Activated CD8-positive, alpha-beta memory T cell treated with anti-CD3 and anti-CD28 coated beads, Interleukin-2, amount 10 ng/mL, durations not matched to agents 7 days and 5 days (primary cell): Measurements from ENCODE around the gene DPP4. TPM values are rescaled to one million over a fixed set of nuclear protein-coding genes. Genes with fewer than 3 reads are reported as not detected.

Experiments
- ATAC-seq: fragments of 150-1000 bp; cut with Tn5 transposase; one replicate; pipeline ENCODE4 v1.10.0; 2021; ENCODE audit warnings: moderate library complexity
- CTCF ChIA-PET: fragments of 350-600 bp; sonication (Branson Sonifier 250); formaldehyde crosslinking; loops from one replicate; lab custom pipeline; 2021; ENCODE audit warnings: antibody characterized with exemption; lab: Charles Lee
- DNase-seq: peaks from one replicate; pipeline ENCODE4 v3.0.0-alpha.2; 2020
- H3K27ac Mint-ChIP-seq: one replicate; pipeline ENCODE4 v1.8.0; 2021; ENCODE audit warnings: mild to moderate bottlenecking, mixed read lengths
- H3K27me3 Mint-ChIP-seq: one replicate; pipeline ENCODE4 v1.8.0; 2021; ENCODE audit warnings: mixed read lengths
- H3K36me3 Mint-ChIP-seq: one replicate; pipeline ENCODE4 v1.8.0; 2021; ENCODE audit warnings: mild to moderate bottlenecking, mixed read lengths
- H3K4me1 Mint-ChIP-seq: one replicate; pipeline ENCODE4 v1.8.0; 2021; ENCODE audit warnings: mixed read lengths
- H3K4me3 Mint-ChIP-seq: one replicate; pipeline ENCODE4 v1.8.0; 2021; ENCODE audit warnings: mild to moderate bottlenecking, moderate library complexity, mixed read lengths
- H3K9me3 Mint-ChIP-seq: one replicate; pipeline ENCODE4 v1.8.0; 2022; ENCODE audit warnings: low read depth, mixed read lengths
- total RNA-seq, 2 experiments: library from RNA; stranded (reverse); gene quantifications; one replicate each; pipeline ENCODE4 v1.2.3, GENCODE V29; 2021

The DPP4 gene
- total RNA-seq, 2 experiments from 2014 or later: 106 to 115 TPM

DNA sequence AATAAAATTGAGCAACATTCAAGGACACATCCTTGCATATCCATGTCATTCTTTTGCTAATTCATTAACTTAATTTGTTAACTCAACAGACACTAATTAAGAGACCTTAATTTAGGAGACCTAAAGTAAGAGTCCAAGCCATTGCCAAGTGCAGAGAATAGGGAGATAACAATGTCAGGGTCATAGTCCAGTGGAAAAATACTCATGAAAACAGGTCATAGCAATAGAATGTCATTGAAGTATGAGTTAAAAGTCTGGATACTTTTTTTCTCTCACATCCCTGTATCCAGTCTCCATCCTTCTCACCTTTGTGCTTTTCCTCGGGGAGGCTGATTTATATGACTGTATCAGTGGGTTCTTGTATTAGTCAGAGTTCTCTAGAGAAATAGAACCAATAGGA lies 26.6 kb upstream of the DPP4 start:
- no peak for ATAC-seq
- CTCF ChIA-PET: no interaction called here

DNA sequence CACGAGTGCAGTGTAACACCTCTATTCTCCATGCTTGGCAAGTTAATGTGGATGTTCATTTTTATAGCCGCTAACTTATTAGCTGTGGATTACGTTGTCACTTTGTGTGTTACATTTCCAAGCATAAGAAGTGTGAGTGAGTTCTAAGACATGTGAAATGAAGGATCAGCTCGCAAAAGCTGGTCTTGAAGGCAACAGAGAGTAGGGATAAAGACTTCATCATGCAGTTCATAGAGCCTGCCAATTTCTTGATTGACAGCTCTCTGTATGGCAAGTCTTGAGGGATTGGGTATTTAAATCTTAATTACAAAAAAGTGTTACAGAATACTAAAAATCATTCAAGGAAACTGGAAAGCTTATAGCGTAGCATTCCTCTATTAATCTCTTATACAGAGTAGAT lies 25.8 kb upstream of the DPP4 start:
- CTCF ChIA-PET: no interaction called here
- Mint-ChIP-seq H3K4me3 (no peak overlapping the region), H3K27me3 (peaks cover 4% of the 10 kb centered on the region), H3K9me3 (no peaks in the 10 kb centered on the region), H3K4me1 (no peaks in the 10 kb centered on the region), H3K27ac (no peak overlapping the region), H3K36me3 (no peaks in the 10 kb centered on the region)
- DNase-seq (no peak), ATAC-seq (no peak)

More for the DNA sequence above, 26.6 kb upstream of the DPP4 start:
- Mint-ChIP-seq H3K27ac (no peak overlapping the region), H3K4me3 (no peak overlapping the region), H3K9me3 (no peaks in the 10 kb centered on the region), H3K27me3 (peaks cover 4% of the 10 kb centered on the region), H3K36me3 (no peaks in the 10 kb centered on the region), H3K4me1 (no peaks in the 10 kb centered on the region)
- DNase-seq: no peak

DNA sequence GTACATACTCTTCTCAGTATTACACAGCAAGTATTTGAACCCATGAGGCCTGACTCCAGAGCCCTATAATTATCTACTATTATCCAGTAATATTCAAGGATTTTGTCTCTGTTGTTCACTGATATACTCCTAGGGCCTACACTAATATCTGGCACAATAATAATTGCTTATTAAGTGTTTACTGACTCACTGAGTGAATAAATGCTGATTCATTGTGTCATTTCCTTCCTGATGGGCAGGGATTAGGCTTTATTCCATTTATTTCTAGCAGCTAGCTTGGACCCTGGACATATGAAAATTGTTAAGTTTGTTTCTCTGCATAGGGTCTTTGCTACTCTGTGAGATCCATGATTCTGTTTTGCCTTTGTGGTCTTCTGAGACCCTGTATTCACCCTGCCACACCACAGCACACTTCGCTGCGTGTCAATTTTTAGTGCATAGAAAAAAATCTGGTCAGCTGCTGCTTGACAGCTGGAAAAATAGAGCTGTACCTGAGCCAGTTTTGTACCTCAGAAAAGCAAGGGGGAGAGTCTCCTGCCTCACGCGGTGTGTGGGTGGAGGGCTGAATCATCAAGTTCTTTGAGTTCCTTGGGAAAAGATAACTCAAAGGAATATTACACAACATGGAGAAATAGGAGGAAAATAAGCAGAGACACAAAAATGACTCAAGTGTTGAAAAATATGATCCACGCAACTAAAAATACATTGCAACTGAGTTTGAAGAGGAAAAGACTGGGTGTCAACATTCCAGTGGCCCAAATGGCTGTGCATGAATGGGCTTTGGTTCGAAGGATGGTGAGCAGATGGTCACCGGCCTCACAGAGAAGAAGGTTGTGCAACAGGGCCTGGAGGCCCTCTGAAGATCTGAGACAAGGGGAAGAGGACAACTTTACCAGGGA lies 18.9 kb upstream of the DPP4 start:
- CTCF ChIA-PET: no interaction called here
- H3K9me3 Mint-ChIP-seq: no peaks in the 10 kb centered on the region
- H3K27ac Mint-ChIP-seq: no peak overlapping the region
- H3K36me3 Mint-ChIP-seq: no peaks in the 10 kb centered on the region
- H3K27me3 Mint-ChIP-seq: peaks cover 2% of the 10 kb centered on the region
- no peak overlapping the region for H3K4me3 Mint-ChIP-seq
- H3K4me1 Mint-ChIP-seq: peaks cover 7% of the 10 kb centered on the region
- DNase-seq (no peak), ATAC-seq (no peak)

DNA sequence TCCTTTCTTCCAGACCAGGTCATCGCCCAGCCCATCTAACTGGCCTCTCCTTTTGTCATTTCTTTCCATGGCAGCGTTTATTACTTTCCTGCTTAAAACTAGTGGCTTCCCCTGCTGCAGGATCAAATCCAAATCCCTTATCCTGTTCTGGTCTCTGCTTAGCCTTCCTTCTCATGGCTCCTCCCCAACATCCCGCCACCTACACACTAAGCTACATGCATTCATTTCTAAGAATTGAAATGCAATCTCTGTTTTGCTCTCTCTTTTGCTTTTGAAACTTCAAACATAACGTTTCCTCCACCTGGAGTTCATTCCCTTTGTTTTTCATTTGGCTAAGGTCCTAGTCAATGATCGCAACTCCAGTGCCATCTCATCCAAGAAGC lies 18.0 kb upstream of the DPP4 start:
- H3K27ac Mint-ChIP-seq: no peak overlapping the region
- no peaks in the 10 kb centered on the region for H3K27me3 Mint-ChIP-seq
- peaks cover 7% of the 10 kb centered on the region for H3K4me1 Mint-ChIP-seq
- ATAC-seq: no peak
- no peak overlapping the region for H3K4me3 Mint-ChIP-seq
- CTCF ChIA-PET: interaction anchor here (0.6 kb wide), 1 partner anchor 100 kb away, joined by 3 read pairs; no protein-coding TSS in a partner anchor
- H3K36me3 Mint-ChIP-seq: no peaks in the 10 kb centered on the region
- no peaks in the 10 kb centered on the region for H3K9me3 Mint-ChIP-seq
- no peak for DNase-seq

DNA sequence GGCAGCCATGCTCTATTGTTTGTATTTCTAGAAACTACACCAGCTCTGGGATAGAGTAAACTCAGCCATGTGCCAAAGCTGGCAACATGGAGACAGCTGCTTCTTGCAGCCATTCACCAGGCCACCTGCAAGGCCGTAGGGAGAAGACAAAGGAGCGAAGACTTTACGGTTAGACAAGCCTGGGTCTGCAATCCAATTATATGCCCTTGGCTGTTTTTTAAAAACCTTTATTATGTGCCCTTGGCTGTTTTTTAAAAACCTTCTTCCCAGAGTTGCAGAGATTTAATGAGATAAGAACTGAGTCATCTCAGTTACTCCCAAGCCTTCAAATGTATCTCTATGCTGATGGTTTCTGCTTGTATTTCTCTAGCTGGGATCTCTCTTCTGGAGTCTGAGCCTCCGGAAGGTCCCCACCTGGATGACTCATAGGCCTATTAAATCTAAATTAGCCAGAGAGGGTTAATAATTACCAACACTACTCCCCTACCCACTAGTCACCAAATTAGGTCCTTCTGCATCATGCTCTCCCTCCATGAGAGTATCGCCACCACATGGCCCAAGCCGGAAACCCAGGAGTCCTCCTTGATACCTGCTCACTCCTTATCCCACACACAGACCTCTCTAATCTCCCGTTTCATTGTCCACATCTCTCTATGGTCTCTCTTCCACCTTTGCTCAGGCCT lies 17.5 kb upstream of the DPP4 start:
- Mint-ChIP-seq H3K27me3 (no peaks in the 10 kb centered on the region), H3K36me3 (no peaks in the 10 kb centered on the region), H3K27ac (no peak overlapping the region), H3K4me3 (no peak overlapping the region), H3K9me3 (no peaks in the 10 kb centered on the region), H3K4me1 (peaks cover 7% of the 10 kb centered on the region)
- no peak for DNase-seq
- CTCF ChIA-PET: interaction anchor here (0.6 kb wide), 1 partner anchor 100 kb away, joined by 3 read pairs; no protein-coding TSS in a partner anchor
- ATAC-seq: no peak

DNA sequence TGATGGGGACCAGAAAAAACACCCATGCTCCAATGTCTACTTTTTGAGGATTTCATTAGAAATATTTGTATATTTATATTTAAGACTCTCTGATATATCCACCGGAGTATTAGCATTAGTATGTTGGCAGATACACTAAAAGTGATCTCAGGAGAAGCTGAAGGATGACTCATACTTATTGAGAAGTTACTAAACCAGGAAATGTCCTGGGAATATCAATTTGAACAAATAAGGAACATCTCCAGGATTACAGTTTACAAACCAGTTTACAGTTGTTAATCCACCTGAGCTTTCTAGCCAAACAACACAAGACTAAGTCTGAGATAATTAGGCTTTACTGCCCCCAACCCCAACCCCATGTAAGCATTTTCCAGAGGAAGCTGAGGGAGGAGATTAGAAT lies 16.1 kb upstream of the DPP4 start:
- ATAC-seq (no peak), DNase-seq (no peak)
- CTCF ChIA-PET: no interaction called here
- Mint-ChIP-seq H3K9me3 (no peaks in the 10 kb centered on the region), H3K36me3 (no peaks in the 10 kb centered on the region), H3K4me1 (peaks cover 7% of the 10 kb centered on the region), H3K4me3 (no peak overlapping the region), H3K27ac (no peak overlapping the region), H3K27me3 (no peaks in the 10 kb centered on the region)

DNA sequence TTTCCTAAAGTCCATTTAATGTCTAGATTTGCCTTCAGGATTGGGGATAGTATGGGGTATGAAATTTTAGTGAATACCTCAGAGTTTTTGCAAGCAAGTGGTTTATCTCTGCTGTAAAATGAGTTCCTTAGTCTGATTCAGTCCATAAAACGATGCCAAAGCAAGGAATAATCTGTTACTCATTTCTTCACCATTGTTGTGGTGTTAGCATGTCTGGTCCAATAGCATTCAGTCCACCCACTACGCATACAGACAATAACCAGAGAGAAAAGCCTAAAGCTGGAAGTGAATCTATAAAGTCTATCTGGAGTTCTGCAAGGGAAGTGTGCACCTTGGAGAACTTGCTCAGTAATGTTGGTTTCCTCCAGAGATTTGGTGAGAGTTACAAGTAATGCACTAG lies 12.9 kb upstream of the DPP4 start:
- peaks cover 3% of the 10 kb centered on the region for H3K27me3 Mint-ChIP-seq
- DNase-seq (no peak), ATAC-seq (no peak)
- H3K36me3 Mint-ChIP-seq: no peaks in the 10 kb centered on the region
- H3K27ac Mint-ChIP-seq: no peak overlapping the region
- H3K4me3 Mint-ChIP-seq: no peak overlapping the region
- peaks cover 2% of the 10 kb centered on the region for H3K4me1 Mint-ChIP-seq
- no peaks in the 10 kb centered on the region for H3K9me3 Mint-ChIP-seq
- CTCF ChIA-PET: no interaction called here

DNA sequence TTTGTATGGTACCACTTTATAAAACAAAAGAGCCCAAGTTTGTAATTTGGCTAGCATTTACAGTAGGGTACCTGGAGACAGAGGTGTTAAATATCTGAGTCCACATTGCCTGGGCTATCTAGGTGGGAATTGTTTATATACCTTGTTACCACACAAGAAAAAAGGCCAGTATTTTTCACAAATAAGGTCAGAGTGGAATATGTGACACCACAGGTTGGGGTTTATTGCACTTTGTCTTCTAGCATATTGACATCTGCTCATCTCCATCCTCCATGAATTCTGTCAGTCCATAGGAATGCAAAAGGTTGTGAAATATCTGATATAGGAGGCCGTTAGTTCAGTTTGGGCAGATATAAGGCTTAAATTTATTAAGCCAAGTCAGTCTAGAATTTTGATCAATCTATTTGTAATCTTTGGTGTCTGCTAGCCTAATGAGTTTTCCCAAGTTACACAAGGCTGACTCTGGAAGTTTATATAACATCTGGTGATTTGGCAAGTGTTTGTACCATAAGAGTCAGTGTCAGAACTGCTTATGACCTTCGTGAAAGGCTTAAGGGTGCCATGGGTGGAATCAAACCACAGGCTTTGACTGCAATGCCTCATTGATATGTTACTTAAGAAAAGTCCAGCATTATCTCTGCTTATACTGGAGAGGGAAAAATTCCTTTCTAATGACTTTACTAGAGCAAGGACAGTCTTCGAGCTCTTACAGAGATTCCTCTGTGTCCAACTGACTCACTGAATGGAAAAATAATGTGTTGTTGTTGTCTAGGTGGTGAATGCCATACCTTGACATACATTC lies 11.3 kb upstream of the DPP4 start:
- H3K4me1 Mint-ChIP-seq: no peaks in the 10 kb centered on the region
- H3K4me3 Mint-ChIP-seq: no peak overlapping the region
- CTCF ChIA-PET: no interaction called here
- ATAC-seq (no peak), DNase-seq (no peak)
- peaks cover 5% of the 10 kb centered on the region for H3K27me3 Mint-ChIP-seq
- H3K27ac Mint-ChIP-seq: no peak overlapping the region
- peaks cover 5% of the 10 kb centered on the region for H3K9me3 Mint-ChIP-seq
- H3K36me3 Mint-ChIP-seq: no peaks in the 10 kb centered on the region

DNA sequence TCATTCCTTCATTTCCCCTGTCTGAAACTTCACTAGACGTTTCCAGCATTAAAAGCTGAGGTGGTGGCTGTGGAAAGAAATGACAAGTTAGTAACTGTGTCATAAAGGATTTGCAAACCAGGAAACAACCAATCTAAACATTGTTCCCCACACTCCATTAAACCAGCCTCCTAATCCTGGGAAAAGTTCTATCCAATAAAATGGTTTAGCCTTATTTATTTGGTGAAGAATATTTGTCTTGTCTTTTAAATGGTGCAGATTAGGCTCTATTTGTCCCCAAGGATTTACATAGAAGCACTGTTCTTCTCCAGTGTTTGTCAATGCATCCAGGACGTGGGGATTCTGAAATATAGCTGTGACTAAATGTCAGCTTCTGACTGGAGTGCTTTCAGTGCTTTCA lies 10.5 kb upstream of the DPP4 start:
- no peak overlapping the region for H3K27ac Mint-ChIP-seq
- H3K9me3 Mint-ChIP-seq: peaks cover 8% of the 10 kb centered on the region
- H3K4me1 Mint-ChIP-seq: no peaks in the 10 kb centered on the region
- H3K36me3 Mint-ChIP-seq: peaks cover 7% of the 10 kb centered on the region
- H3K27me3 Mint-ChIP-seq: peaks cover 5% of the 10 kb centered on the region
- no peak overlapping the region for H3K4me3 Mint-ChIP-seq
- CTCF ChIA-PET: no interaction called here
- DNase-seq (no peak), ATAC-seq (no peak)

DNA sequence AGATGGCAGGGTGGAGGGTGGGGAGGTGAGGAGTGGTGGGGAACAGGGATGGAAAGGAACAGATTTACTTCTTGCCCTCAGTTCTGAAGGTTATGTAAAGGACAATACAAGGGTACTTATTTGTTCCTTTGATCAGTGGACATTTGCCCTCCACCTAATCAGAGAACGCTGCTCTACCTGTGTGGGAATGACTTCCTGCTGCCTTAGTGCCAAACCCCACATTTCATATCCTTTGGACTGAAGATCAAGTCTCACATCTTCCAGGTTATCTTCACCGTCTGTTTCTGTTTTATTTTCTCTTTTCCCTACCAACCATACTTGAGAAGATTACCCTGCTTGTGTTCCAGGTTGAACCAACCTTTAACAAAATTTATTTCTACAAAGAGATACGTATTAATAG lies 8.7 kb upstream of the DPP4 start:
- peaks cover 5% of the 10 kb centered on the region for H3K27me3 Mint-ChIP-seq
- no peak overlapping the region for H3K27ac Mint-ChIP-seq
- no peak overlapping the region for H3K4me3 Mint-ChIP-seq
- H3K4me1 Mint-ChIP-seq: no peaks in the 10 kb centered on the region
- DNase-seq (no peak), ATAC-seq (no peak)
- peaks cover 24% of the 10 kb centered on the region for H3K36me3 Mint-ChIP-seq
- CTCF ChIA-PET: interaction anchor here (0.7 kb wide), 1 partner anchor 15 kb away, joined by 3 read pairs; no protein-coding TSS in a partner anchor
- H3K9me3 Mint-ChIP-seq: peaks cover 15% of the 10 kb centered on the region

DNA sequence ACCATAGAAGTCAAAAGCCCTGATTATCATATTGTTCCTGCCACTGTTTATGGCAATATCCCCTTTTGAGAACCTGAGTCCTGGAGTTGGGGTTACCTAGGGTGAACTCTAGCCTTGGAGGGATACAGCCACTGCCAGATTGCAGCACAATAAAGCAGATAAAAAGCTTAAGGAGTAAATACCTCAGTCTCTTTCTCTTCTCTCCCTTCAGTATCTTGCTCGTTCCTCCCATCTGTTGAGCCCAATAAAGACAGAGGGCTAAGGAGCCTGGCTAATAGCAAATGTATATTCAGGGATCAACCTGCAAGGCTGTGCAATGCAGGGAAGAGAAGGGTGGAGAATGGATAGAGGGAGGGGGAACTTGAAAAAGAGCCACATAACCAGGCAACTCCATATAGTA lies 8.0 kb upstream of the DPP4 start:
- ATAC-seq: no peak
- Mint-ChIP-seq H3K4me1 (no peaks in the 10 kb centered on the region), H3K27me3 (peaks cover 5% of the 10 kb centered on the region), H3K9me3 (peaks cover 20% of the 10 kb centered on the region), H3K27ac (no peak overlapping the region), H3K36me3 (peaks cover 30% of the 10 kb centered on the region), H3K4me3 (no peak overlapping the region)
- DNase-seq: no peak
- CTCF ChIA-PET: no interaction called here

DNA sequence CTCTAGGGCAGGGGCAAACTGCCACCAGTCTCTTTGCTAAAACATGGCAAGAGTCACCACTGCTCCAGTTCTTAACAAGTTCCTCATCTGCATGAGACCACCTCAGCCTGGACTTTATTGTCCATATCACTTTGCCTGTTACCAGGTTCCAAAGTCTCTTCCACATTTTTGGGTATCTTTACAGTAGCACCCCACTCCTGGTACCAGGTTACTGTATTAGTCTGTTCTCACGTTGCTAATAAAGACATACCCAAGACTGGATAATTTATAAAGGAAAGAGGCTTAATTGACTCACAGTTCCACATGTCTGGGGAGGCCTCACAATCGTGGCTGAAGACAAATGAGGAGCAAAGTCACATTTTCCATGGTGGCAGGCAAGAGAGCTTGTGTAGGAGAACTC lies 5.5 kb upstream of the DPP4 start:
- ATAC-seq: no peak
- CTCF ChIA-PET: no interaction called here

DNA sequence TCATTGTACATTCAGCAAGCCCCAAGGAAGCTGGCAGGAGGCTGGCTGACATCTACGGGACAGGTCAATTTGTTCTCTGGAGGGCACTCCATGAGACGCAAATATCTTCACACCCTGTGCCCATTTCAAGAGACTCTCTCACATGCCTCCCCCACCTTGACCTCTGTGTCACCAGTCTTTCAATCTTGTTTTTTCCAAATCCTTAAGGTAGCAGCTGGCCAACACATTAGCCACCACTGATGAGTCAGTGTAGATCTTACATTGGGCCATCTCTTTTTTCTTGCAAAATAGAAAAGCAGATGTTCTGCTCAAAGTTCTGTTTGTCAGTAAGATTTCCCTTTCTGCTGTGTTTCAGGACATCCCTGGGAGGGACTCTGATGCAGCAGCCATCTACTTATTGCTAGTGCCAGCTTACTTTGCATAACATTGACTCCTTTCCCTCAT lies 1.7 kb upstream of the DPP4 start:
- H3K27ac Mint-ChIP-seq: no peak overlapping the region
- H3K9me3 Mint-ChIP-seq: peaks cover 20% of the 10 kb centered on the region
- no peaks in the 10 kb centered on the region for H3K27me3 Mint-ChIP-seq
- no peak for ATAC-seq
- H3K4me1 Mint-ChIP-seq: peaks cover 31% of the 10 kb centered on the region
- CTCF ChIA-PET: interaction anchor here (1.0 to 1.1 kb wide), 2 partner anchors 50 to 130 kb away, joined by 3 to 4 read pairs; no protein-coding TSS in a partner anchor
- DNase-seq: no peak
- peaks cover 70% of the 10 kb centered on the region for H3K36me3 Mint-ChIP-seq
- H3K4me3 Mint-ChIP-seq: no peak overlapping the region

More for the DNA sequence above, 5.5 kb upstream of the DPP4 start:
- Mint-ChIP-seq H3K9me3 (peaks cover 25% of the 10 kb centered on the region), H3K4me3 (no peak overlapping the region), H3K27me3 (peaks cover 5% of the 10 kb centered on the region), H3K27ac (no peak overlapping the region), H3K36me3 (peaks cover 47% of the 10 kb centered on the region), H3K4me1 (peaks cover 12% of the 10 kb centered on the region)
- DNase-seq: no peak
